NCI-H1105 (cell line): ENCODE measurements around the gene HEPHL1.
"Not testable (repeated sequence)": the region's sequence is repeated elsewhere in the genome, so short reads cannot be mapped to it uniquely, and the experiment has no call there.

Experiments
- DNase-seq: peaks from one replicate; lab custom pipeline; 2025; lab: John Stamatoyannopoulos, UW

Gene HEPHL1

GRCh38 chr11:94084164-94084563, 63.0 kb downstream of the HEPHL1 start:
- no peak for DNase-seq

- no peak for DNase-seq
Measured at GRCh38 chr11:94088906-94089305, 67.8 kb downstream of the HEPHL1 start.

GRCh38 chr11:94089341-94089740, 68.2 kb downstream of the HEPHL1 start:
- no peak for DNase-seq

DNA sequence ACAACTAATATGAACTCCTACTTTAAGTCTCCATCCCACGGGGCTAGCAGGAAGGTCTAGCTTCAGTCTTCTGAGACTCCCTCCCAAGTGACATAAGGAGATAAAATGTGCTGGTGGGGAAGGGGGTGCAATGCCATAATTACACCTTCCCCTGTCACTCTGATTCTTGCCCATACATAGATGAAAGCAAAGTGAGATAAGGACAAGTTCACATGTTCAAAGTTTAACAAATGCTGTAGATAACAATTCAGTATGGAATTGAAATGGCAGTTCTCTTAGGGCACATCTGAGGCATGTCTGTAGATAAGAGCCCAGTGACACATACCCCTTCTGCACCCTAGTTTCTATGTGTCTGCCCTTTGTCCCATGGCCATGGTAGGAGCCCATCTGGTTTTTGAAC, 69.2 kb downstream of the HEPHL1 start:
- no peak for DNase-seq

- DNase-seq: no peak
Measured at GRCh38 chr11:94091091-94091490, 69.9 kb downstream of the HEPHL1 start.

GRCh38 chr11:94100253-94100652, 79.1 kb downstream of the HEPHL1 start:
- peak; percentile 68 for DNase-seq

GRCh38 chr11:94103471-94103870, 82.3 kb downstream of the HEPHL1 start:
- no peak for DNase-seq

- no peak for DNase-seq
Measured at GRCh38 chr11:94104734-94105133, 83.6 kb downstream of the HEPHL1 start.

DNA sequence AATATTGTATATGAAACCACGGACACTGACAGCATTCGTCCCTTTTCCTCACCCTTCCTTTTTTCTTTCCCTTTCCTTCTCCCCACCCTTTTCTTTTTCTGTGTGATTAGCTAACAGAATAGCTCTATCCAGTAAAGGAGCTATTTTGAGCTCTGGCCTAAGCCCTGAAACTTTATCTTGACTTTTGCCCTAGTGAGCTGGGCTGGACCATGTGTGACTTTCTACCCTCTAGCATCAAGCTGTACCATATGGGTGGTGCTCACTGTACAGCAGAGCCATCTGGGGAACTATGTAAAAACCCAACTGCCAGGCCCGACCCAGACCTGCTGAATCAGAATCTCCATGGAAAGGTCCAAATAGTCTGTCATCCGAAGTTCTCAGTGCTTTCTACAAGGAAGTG, 85.6 kb downstream of the HEPHL1 start:
- no peak for DNase-seq

DNA sequence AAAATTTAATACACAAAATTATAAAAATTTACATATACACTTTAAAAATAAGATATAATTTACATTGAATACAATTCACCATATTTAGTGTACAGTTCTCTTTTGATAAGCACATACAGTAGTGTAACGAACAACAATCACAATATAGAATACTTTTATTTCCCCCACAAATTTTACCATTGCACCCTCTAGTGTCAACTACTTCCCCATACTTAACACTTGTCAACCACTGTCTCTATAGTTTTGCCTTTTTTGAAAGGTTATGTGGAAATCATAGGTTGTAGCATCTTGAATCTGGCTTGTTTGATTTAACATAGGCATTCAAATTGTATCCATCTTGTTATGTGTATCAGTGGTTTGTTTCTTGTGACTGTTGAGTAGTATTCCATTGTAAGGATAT, 86.2 kb downstream of the HEPHL1 start:
- no peak for DNase-seq

GRCh38 chr11:94111241-94111640, 90.1 kb downstream of the HEPHL1 start:
- DNase-seq: no peak

DNA sequence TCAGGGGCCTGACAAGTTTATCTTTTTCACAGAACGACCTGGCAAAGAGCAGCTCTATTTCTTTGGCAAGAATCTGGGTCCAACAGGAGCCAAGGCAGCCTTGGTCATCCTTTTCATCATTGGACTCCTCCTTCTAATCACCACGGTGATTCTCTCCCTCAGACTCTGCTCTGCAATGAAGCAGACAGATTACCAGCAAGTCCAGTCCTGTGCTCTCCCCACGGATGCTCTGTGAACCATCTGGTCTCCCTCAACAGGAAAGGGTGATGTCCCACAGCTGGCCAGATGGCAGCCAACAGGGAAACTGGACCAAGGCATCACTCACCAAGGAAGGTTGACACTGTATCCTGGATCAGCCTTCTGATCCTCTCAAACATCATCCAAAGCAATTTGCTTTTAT, 90.5 kb downstream of the HEPHL1 start:
- DNase-seq: no peak

DNA sequence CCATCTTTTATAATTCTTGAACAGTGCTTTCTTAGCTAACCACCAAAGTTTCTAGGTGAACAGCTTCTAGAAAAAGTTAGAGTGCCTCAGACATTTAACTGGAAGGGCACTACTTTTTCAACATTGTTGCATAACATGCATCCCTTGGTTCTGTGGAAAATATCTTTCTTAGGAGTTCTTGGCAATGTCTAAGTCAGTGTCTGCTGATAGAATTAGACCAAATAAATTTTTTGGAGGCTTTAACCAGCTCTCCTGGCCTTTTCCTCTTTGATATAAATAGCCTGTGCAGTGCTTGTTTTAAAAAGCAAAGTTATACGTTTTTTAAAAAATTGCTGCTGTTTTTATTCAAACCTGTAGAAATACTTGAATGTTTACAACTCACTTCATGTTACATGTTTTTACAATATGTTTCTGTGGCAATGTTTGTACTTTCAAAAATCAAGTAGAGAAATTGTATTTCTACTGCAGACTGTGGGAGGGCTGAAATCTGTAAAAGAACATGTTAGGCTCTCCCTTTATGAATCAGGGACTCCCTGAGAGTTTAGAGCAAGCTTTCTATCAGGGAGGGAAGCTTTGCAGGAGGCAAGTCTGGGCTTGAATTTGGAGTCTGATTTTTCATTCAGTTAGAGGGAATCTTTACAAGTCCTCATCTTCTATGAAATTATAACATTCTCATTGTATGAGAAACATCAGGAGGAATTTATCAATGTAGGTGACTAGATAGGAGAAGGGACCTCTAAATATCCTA, 91.2 kb downstream of the HEPHL1 start:
- no peak for DNase-seq

DNA sequence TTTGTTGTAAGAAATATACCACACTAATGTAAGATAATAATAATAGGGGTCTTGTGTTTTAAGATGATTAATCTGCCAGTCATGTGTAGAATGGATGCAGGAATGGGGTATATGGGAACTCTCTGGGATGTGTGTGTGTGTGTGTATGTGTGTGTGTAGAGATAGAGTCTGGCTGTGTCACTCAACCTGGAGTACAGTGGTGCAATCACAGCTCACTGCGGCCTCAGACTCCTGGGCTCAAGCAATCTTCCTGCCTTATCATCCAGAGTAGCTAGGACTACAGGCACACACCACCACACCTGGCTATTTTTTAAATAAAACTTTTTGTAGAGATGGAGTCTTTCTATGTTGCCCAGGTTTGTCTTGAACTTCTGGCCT, 96.0 kb downstream of the HEPHL1 start:
- DNase-seq: no peak

- DNase-seq: no peak
Measured at GRCh38 chr11:94117871-94118270, 96.7 kb downstream of the HEPHL1 start.

DNA sequence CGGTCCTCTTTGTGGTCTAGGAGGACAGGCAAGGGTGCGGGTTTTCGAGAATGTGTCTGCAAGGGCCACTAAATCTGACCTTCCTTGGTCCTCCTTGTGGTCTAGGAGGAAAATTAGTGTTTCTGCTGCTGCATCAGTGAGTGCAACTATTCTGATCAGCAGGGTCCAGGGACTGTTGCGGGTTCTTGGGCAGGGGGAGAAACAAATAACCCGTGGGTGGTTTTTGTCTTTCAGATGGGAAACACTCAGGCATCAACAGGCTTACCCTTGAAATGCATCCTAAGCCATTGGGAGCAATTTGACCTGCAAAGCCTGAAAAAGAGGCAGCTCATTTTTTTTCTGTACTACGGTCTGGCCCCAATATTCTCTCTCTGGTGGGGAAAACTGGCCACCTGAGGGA, 98.5 kb downstream of the HEPHL1 start:
- DNase-seq: not testable (repeated sequence)

DNA sequence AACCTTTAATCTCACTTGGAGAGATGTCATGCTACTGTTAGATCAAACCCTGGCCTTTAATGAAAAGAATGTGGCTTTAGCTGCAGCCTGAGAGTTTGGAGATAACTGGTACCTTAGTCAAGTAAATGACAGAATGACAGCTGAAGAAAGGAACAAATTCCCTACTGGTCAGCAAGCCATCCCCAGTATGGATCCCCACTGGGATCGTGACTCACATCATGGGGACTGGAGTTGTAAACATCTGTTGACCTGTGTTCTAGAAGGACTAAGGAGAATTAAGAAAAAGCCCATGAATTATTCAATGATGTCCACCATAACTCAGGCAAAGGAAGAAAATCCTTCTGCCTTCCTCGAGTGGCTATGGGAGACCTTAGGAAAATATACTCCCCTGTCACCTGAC, 99.4 kb downstream of the HEPHL1 start:
- DNase-seq: not testable (repeated sequence)

GRCh38 chr11:94120946-94121345, 99.8 kb downstream of the HEPHL1 start:
- no peak for DNase-seq

- no peak for DNase-seq
Measured at GRCh38 chr11:94125407-94126115, 104.4 kb downstream of the HEPHL1 start.

- DNase-seq: no peak
Measured at GRCh38 chr11:94127638-94128037, 106.5 kb downstream of the HEPHL1 start.

DNA sequence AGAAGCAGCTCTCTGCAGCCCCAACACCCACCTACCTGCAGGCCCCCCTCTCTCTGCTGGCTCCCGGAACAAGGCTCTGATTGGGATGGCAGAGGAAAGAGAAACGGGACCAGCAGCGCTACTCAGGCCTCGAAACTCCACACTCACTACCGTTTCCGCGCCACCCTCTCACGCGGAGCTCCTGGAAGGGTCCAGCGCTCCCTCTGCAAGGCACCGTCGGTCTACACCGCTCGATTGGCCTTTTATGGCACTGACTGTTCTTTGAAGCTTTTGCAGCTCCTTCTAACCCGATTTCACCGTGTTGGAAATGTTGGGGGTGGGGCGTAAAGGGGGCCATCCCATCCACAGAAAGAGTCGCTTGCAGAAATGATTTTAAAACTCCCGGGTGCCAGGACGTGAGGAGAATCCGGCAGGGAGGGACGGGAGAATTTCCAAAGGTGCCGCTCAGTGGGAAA, 107.2 kb downstream of the HEPHL1 start:
- peak; percentile 65 for DNase-seq

DNA sequence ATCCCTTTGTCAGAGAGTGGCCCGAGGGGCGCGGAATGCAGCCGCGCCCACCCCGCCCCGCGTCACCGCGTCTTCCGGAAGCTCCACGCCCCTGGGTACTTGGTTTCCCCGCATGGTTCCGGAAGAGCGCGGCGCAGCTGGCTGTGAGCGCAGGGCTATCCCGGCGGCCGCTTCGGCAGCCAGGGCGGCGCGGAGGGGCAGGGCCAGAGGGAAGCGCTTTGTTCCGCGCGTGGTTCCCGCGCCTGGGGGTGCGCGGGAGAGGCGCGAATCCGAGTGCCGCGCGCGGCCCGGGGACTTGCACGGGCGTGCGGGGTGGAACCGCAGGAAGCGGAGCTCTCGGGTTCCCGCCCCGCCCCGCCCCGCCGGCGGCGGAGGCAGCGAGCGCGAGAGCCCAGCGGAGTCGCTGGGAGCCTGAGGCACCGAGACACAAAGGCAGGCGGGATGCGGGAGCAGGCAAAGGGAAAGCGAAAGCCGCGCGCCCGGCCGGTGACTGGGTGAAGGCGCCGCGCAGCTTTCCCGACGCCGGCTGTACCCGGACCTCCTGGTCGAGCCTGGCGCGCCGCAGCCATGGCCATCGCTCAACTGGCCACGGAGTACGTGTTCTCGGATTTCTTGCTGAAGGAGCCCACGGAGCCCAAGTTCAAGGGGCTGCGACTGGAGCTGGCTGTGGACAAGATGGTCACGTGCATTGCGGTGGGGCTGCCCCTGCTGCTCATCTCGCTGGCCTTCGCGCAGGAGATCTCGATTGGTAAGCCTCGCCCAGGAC, 107.8 kb downstream of the HEPHL1 start, which contains the start of gene PANX1:
Gene PANX1 (plus strand): TSS at position 96 of the 766 bp plus-strand sequence. CDS start 472 bp downstream, at position 568.
- DNase-seq: peak; percentile 86
